Hair follicle dermal papilla cell (primary cell): ENCODE measurements around the gene LARGE2. TPM values are rescaled to one million over a fixed set of nuclear protein-coding genes. Genes with fewer than 3 reads are reported as not detected.

Experiments used
- total RNA-seq: library from RNA; depleted of rRNA; stranded (reverse); fragments of >200 nt; gene quantifications from 2 replicates; pipeline ENCODE4 v1.2.3, GENCODE V29; 2012

The LARGE2 gene
- total RNA-seq: 0.16 TPM in 1 of 2 replicates, not detected in the other

DNA sequence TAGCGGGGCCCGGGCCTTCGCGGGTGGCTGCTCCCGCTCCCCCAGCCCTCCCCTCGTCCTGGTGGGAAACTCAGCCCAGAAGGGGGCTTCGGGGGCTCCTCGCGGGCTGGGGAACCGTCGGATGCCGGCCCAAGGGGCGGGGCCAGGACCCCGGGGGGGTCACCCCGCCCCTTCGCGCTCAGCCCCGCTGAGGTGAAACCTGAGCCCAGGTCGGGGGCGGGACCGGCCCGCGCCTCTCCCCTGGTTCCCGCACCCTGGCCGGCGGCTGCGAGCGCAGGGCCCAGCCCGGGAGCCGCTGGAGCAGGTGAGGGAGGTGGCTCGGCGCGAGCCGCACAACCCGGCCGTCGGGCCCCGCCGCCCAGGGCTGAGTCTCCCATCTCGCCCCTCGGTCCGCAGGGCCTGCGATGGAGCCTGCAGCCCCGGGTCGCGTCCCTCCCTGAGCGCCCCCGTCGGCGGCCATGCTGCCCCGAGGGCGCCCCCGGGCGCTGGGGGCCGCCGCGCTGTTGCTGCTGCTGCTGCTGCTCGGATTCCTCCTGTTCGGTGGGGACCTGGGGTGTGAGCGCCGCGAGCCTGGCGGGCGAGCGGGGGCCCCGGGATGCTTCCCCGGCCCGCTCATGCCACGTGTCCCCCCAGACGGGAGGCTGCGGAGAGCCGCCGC is at the start of gene LARGE2:
TSS of gene LARGE2 (plus strand) at position 232 of the 658 bp plus-strand sequence. CDS start at position 459, 227 bp downstream.

DNA sequence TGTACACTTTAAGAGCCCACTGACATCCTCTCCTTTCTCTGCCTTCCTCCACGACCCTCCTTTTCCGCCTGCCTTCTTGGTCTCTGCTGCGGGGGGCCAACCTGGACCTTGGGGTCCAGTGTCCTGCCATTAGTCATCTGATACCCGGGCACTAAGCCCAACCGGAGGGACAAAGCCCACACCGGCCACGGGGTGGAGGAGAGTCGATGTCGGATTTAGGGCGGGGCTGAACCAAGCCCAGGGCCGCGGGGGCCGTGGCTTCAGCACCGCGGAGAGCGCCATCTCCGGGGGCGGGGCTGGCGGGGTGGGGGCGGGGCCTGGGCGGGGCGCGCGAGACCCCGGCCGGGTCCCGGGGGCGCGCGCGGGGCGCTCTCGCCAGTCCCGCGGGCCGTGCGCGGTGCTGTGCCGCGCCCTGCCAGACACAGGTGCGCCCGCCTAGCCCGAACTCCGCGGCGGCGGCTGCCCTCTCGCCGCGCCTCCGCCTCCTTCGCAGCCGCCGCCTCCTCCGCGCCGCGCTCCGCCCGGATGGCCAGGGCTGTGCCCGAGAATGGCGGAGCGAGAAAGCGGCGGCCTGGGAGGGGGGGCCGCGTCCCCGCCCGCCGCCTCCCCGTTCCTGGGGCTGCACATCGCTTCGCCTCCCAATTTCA is 37.1 kb upstream of the LARGE2 start, which contains the start of gene MAPK8IP1:
TSS of gene MAPK8IP1 (plus strand) at position 378 of the 647 bp plus-strand sequence. CDS start at position 548, 170 bp downstream.

DNA sequence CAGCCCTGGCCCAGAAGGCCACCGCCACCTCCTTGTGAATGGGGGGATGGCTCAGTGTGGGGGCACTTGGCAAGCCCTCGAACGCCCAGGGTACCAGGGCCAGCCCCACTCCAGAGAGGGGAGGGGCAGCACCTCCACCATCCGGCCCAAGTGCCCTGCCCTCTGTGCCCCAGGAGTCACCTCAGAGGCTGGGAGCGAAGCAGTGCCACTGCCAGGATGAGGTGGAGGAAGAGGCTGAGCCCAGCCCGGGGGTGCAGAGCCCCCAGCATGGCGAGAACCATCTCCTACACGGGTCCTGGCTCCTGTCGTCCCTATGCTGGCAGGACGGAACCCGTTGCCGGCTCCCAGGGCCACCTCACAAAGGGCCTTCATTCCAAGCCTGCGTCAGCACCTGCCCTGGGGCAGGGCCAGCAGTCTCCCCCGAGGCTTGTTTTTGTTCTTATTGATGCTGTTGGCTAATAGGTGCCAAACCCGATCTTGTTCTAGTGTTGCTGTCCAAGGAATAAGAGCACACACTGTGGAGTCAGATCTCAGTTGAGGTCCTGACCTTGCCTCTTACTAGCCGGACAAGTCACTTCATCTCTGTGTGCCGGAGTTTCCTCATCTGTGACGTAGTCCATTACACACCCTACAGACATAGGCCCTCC is 15.4 kb upstream of the LARGE2 start, which contains the start of gene FREY1:
TSS of gene FREY1 (minus strand) at position 307 of the 647 bp plus-strand sequence. CDS start at position 281, 26 bp downstream.

GRCh38 chr11:45917623-45918330 is 4.7 kb upstream of the LARGE2 start, which contains the start of gene PEX16:
Gene PEX16, minus strand, starts transcription at chr11:45917877. Its CDS starts 66 bp downstream, at chr11:45917811.

Other genes with a start within 250 kb of the LARGE2 start
- gene SLC35C1, start 117.5 kb upstream of the LARGE2 start, total RNA-seq: 11.5 and 12.8 TPM in 2 replicates
- gene CRY2, start 75.2 kb upstream of the LARGE2 start, total RNA-seq: 28.9 and 32.4 TPM in 2 replicates
- gene MAPK8IP1, start 37.0 kb upstream of the LARGE2 start, total RNA-seq: 5.5 and 9.2 TPM in 2 replicates
- 1.5 TPM in 2 replicates for gene FREY1, start 15.4 kb upstream of the LARGE2 start, total RNA-seq
- 20.1 and 21.6 TPM in 2 replicates for gene PEX16, start 4.8 kb upstream of the LARGE2 start, total RNA-seq
- gene PHF21A, start 198.8 kb downstream of the LARGE2 start, total RNA-seq: 19.4 and 22.6 TPM in 2 replicates